A673 (cell line): Measurements from ENCODE around the gene ADIPOQ. TPM values are rescaled to one million over a fixed set of nuclear protein-coding genes. Genes with fewer than 3 reads are reported as not detected.
"Not testable (repeated sequence)": the region's sequence is repeated elsewhere in the genome, so short reads cannot be mapped to it uniquely, and the experiment has no call there.

Source experiments
- BruUV-seq: library from RNA; stranded (reverse); fragments of 400-500 nt; replicated peaks from 2 replicates; lab custom pipeline; 2021; lab: Mats Ljungman, UMichigan
- CTCF ChIA-PET: fragments of 300-600 bp; sonication (Branson Sonifier 250); formaldehyde crosslinking; loops from one replicate; lab custom pipeline; 2022; ENCODE audit warnings: antibody characterized with exemption; lab: Charles Lee
- POLR2A ChIA-PET: fragments of 300-600 bp; sonication (Branson Sonifier 250); formaldehyde crosslinking; loops from one replicate; lab custom pipeline; 2022; ENCODE audit warnings: antibody characterized with exemption; ENCODE audit not compliant: low non-redundant PET; lab: Charles Lee
- DNase-seq: peaks from one replicate; pipeline ENCODE4 v3.0.0-alpha.2; 2015; ENCODE audit warnings: low spot score
- H3K27ac ChIP-seq: fragments of 200-600 bp; sonication (generic); 2 replicates; pipeline ENCODE4 v1.5.1; 2016; ENCODE audit warnings: mixed run types, low read depth, mild to moderate bottlenecking, mixed read lengths, antibody characterized with exemption, low read length; ENCODE audit not compliant: poor library complexity, severe bottlenecking
- H3K27me3 ChIP-seq: fragments of 200-600 bp; sonication (generic); replicated peaks from 2 replicates; pipeline ENCODE4 v1.6.1; 2017; ENCODE audit warnings: mixed run types, low read depth, mild to moderate bottlenecking, mixed read lengths, antibody characterized with exemption, low read length; ENCODE audit not compliant: insufficient read depth, poor library complexity
- H3K36me3 ChIP-seq: fragments of 200-600 bp; sonication (generic); 2 replicates; pipeline ENCODE4 v1.6.1; 2016; ENCODE audit warnings: mixed run types, mild to moderate bottlenecking, mixed read lengths, antibody characterized with exemption, low read length; ENCODE audit not compliant: insufficient read depth, poor library complexity, severe bottlenecking
- H3K4me1 ChIP-seq: fragments of 200-600 bp; sonication (generic); 2 replicates; pipeline ENCODE4 v1.6.1; 2017; ENCODE audit warnings: mixed run types, mild to moderate bottlenecking, mixed read lengths, antibody characterized with exemption, low read length; ENCODE audit not compliant: insufficient read depth, poor library complexity, severe bottlenecking
- H3K4me3 ChIP-seq: fragments of 200-600 bp; sonication (generic); 2 replicates; pipeline ENCODE4 v1.5.1; 2016; ENCODE audit warnings: low read depth, mixed run types, mild to moderate bottlenecking, mixed read lengths, low read length; ENCODE audit not compliant: poor library complexity, severe bottlenecking
- H3K9me3 ChIP-seq: fragments of 200-600 bp; sonication (generic); 2 replicates; pipeline ENCODE4 v1.6.1; 2016; ENCODE audit warnings: mixed run types, low read depth, mild to moderate bottlenecking, mixed read lengths, antibody characterized with exemption, low read length; ENCODE audit not compliant: poor library complexity, severe bottlenecking
- EZH2 ChIP-seq: fragments of 200-600 bp; sonication (generic); IDR thresholded peaks from 2 replicates; pipeline ENCODE4 v1.6.1; 2017; ENCODE audit warnings: borderline replicate concordance, low read depth, mild to moderate bottlenecking, mixed read lengths, antibody characterized with exemption, low read length; ENCODE audit not compliant: poor library complexity, severe bottlenecking
- intact Hi-C: fragments of 100-400 bp; cut with micrococcal nuclease; formaldehyde crosslinking; loops from one replicate; pipeline ENCODE4 v1.10.0; 2022; ENCODE audit not compliant: unreplicated experiment
- total RNA-seq: library from RNA; stranded (reverse); gene quantifications from 2 replicates; pipeline ENCODE4 v1.2.3, GENCODE V29; 2021
- TF ChIP-seq, protein P1 (sequence below): fragments of 300-800, 200-600 bp; sonication (generic); conservative IDR thresholded peaks from 2 replicates; pipeline ENCODE4 v1.5.1; 2017; ENCODE audit warnings: low read depth, mild to moderate bottlenecking, antibody characterized with exemption, low read length, moderate library complexity, mixed read lengths

The ADIPOQ gene
- total RNA-seq, 1 experiment from 2014 or later, result not detected

DNA sequence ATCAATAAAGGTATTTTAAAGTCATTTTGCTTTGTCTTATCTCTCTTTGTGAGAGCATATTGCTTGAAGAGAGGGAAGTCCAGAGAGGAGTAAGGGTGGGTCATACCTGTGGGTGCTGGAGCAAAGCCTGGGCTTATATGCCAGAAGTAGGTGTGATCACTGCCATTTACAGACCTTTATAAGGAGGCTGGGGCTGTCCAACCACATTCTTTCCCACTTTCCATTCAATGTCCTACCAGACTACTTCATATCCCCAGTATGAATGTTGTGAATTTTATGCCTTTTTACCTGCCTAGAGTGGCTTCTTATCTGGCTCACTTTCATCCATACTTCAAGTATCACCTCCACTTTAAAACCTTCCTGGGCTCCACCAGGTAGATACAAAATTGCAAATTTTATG lies 48.4 kb downstream of the ADIPOQ start:
- BruUV-seq, result no TSS peak
- TF ChIP-seq, protein P1, sequence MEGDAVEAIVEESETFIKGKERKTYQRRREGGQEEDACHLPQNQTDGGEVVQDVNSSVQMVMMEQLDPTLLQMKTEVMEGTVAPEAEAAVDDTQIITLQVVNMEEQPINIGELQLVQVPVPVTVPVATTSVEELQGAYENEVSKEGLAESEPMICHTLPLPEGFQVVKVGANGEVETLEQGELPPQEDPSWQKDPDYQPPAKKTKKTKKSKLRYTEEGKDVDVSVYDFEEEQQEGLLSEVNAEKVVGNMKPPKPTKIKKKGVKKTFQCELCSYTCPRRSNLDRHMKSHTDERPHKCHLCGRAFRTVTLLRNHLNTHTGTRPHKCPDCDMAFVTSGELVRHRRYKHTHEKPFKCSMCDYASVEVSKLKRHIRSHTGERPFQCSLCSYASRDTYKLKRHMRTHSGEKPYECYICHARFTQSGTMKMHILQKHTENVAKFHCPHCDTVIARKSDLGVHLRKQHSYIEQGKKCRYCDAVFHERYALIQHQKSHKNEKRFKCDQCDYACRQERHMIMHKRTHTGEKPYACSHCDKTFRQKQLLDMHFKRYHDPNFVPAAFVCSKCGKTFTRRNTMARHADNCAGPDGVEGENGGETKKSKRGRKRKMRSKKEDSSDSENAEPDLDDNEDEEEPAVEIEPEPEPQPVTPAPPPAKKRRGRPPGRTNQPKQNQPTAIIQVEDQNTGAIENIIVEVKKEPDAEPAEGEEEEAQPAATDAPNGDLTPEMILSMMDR, result no peak
- TF ChIP-seq EZH2, result no peak
- Histone ChIP-seq H3K27me3 (no peaks in the 10 kb centered on the region), H3K36me3 (no peaks in the 10 kb centered on the region), H3K4me3 (no peak overlapping the region), H3K27ac (no peak overlapping the region), H3K9me3 (no peaks in the 10 kb centered on the region), H3K4me1 (peaks cover 4% of the 10 kb centered on the region)
- CTCF ChIA-PET, result no interaction called here
- no peak for DNase-seq
- POLR2A ChIA-PET, result no interaction called here
- intact Hi-C loops, result no loop called here

DNA sequence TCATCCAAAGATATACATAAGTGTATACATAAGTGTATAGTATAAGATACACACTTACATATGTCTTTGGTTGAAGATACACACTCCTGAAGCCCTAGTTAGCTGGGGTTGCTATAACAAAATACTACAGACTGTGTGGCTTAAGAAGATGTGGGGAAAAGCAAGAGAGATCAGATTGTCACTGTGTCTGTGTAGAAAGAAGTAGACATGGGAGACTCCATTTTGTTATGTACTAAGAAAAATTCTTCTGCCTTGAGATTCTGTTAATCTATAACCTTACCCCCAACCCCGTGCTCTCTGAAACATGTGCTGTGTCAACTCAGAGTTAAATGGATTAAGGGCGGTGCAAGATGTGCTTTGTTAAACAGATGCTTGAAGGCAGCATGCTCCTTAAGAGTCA lies 50.6 kb downstream of the ADIPOQ start:
- intact Hi-C loops, POLR2A ChIA-PET, H3K4me1 ChIP-seq, CTCF ChIA-PET, H3K27ac ChIP-seq, H3K4me3 ChIP-seq, DNase-seq, H3K27me3 ChIP-seq, BruUV-seq, H3K36me3 ChIP-seq, H3K9me3 ChIP-seq: not testable (repeated sequence)

- no peak overlapping the region for H3K27ac ChIP-seq
- no peaks in the 10 kb centered on the region for H3K27me3 ChIP-seq
- intact Hi-C loops, result no loop called here
- BruUV-seq, result no TSS peak
- H3K4me1 ChIP-seq, result no peaks in the 10 kb centered on the region
- DNase-seq, result no peak
- H3K4me3 ChIP-seq, result no peak overlapping the region
- ChIA-PET CTCF (no interaction called here), POLR2A (no interaction called here)
- TF ChIP-seq EZH2, result no peak
- TF ChIP-seq, protein P1, result no peak
- H3K36me3 ChIP-seq, result no peaks in the 10 kb centered on the region
- no peaks in the 10 kb centered on the region for H3K9me3 ChIP-seq
Observed at GRCh38 chr3:186895406-186895805, 52.9 kb downstream of the ADIPOQ start.

DNA sequence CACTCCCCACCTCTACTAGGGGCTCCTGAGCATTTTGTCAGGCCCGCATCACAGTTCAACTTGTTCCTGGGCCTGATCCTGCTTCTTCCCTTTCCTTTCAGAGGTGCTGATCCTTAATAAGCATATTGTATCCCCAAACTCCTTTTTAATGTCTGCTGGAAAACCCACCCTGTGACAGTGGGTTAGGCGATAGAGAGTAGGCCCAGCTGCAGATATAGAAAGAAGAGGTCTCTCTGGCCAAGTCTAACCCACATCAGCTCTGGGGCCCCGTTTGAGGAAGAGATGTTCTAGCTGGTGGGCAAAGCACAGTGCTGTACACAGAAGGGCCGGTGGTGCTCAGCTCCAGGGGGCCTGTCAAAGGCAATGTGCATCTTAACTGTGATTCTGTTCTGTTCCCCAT lies 53.5 kb downstream of the ADIPOQ start:
- H3K27me3 ChIP-seq, result no peaks in the 10 kb centered on the region
- intact Hi-C loops, result no loop called here
- H3K27ac ChIP-seq, result no peak overlapping the region
- H3K36me3 ChIP-seq, result no peaks in the 10 kb centered on the region
- H3K9me3 ChIP-seq, result no peaks in the 10 kb centered on the region
- H3K4me1 ChIP-seq, result no peaks in the 10 kb centered on the region
- BruUV-seq, result no TSS peak
- POLR2A ChIA-PET, result no interaction called here
- no peak for DNase-seq
- TF ChIP-seq EZH2, result no peak
- TF ChIP-seq, protein P1, result no peak
- CTCF ChIA-PET, result no interaction called here
- H3K4me3 ChIP-seq, result no peak overlapping the region
